ENCODE results near the gene RASGRP1.

GRCh38 chr15:38453971-38454695 lies 110.5 kb downstream of the RASGRP1 start, which contains the start of gene FAM98B:
- TF ChIP-seq LEF1 (IDR thresholded peaks at IDR 0.05; ENCODE audit: borderline replicate concordance) (no peak), HDGF (IDR thresholded peaks at IDR 0.05; ENCODE audit: borderline replicate concordance) (no peak), FOXA1 (IDR thresholded peaks at IDR 0.05) (no peak), NFRKB (IDR thresholded peaks at IDR 0.05) (peak; percentile 51; the same call in 1 of the 2 replicates), BHLHE40 (IDR thresholded peaks at IDR 0.05; ENCODE audit: borderline replicate concordance) (no peak), ELF4 (IDR thresholded peaks at IDR 0.05) (no peak)
